Measurements from ENCODE around the gene ZNHIT6. TPM values are rescaled to one million over a fixed set of nuclear protein-coding genes. Genes with fewer than 3 reads are reported as not detected.

Gene ZNHIT6
- total and polyA plus RNA-seq, 8 donors = 5.6 to 12.3 (median 8.8) TPM

- WGBS, 5 donors = 54 to 76% (median 62%) methylated on average over 6 of the region's 6 CpGs
- peak in 1 of 2 donors; percentile 69 for DNase-seq
- TF ChIP-seq, protein P1, sequence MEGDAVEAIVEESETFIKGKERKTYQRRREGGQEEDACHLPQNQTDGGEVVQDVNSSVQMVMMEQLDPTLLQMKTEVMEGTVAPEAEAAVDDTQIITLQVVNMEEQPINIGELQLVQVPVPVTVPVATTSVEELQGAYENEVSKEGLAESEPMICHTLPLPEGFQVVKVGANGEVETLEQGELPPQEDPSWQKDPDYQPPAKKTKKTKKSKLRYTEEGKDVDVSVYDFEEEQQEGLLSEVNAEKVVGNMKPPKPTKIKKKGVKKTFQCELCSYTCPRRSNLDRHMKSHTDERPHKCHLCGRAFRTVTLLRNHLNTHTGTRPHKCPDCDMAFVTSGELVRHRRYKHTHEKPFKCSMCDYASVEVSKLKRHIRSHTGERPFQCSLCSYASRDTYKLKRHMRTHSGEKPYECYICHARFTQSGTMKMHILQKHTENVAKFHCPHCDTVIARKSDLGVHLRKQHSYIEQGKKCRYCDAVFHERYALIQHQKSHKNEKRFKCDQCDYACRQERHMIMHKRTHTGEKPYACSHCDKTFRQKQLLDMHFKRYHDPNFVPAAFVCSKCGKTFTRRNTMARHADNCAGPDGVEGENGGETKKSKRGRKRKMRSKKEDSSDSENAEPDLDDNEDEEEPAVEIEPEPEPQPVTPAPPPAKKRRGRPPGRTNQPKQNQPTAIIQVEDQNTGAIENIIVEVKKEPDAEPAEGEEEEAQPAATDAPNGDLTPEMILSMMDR (IDR thresholded peaks at IDR 0.05) = no peak
- no peak for TF ChIP-seq POLR2A (IDR thresholded peaks at IDR 0.05)
- Histone ChIP-seq H3K4me3 (peak overlapping the region; percentile 72 to 79 (median 78)), H3K36me3 (peaks cover 0 to 22% (median 17%) of the 10 kb centered on the region in 4 donors), H3K27me3 (peaks cover 0 to 8% (median 0%) of the 10 kb centered on the region in 3 donors), H3K27ac (peak overlapping the region in 4 of 5 donors; percentile 77 to 91 (median 87)), H3K4me1 (peaks cover 10 to 34% (median 22%) of the 10 kb centered on the region in 4 donors), H3K9me3 (peaks cover 0 to 6% (median 2%) of the 10 kb centered on the region in 4 donors)
- intact Hi-C loops (cut with DNase I; ENCODE audit: low total_unique reads) = no loop called here
Observed at GRCh38 chr1:85708829-85709227, 595 bp upstream of the ZNHIT6 start.

GRCh38 chr1:85707267-85707989, 805 bp downstream of the ZNHIT6 start:
- peak in 1 of 2 donors; percentile 9 for DNase-seq
- Histone ChIP-seq H3K4me3 (peak overlapping the region; percentile 72 to 79 (median 78)), H3K27me3 (no peaks in the 10 kb centered on the region), H3K9me3 (no peaks in the 10 kb centered on the region), H3K27ac (peak overlapping the region; percentile 77 to 91 (median 85)), H3K36me3 (peaks cover 0 to 33% (median 25%) of the 10 kb centered on the region in 4 donors), H3K4me1 (peaks cover 10 to 34% (median 22%) of the 10 kb centered on the region in 4 donors)
- no peak for TF ChIP-seq EP300 (IDR thresholded peaks at IDR 0.05)
- no peak for TF ChIP-seq POLR2A (IDR thresholded peaks at IDR 0.05)
- TF ChIP-seq, protein P1 (IDR thresholded peaks at IDR 0.05) = no peak
- TF ChIP-seq POLR2AphosphoS5 (IDR thresholded peaks at IDR 0.05) = no peak
- 11 to 18% (median 14%) methylated on average over 13 of the region's 13 CpGs for WGBS, 5 donors
- intact Hi-C loops (cut with DNase I; ENCODE audit: low total_unique reads) = no loop called here

- Histone ChIP-seq H3K36me3 (peaks cover 5 to 47% (median 39%) of the 10 kb centered on the region in 4 donors), H3K27ac (no peak overlapping the region), H3K4me1 (peaks cover 10 to 34% (median 22%) of the 10 kb centered on the region in 4 donors), H3K27me3 (no peaks in the 10 kb centered on the region), H3K9me3 (no peaks in the 10 kb centered on the region), H3K4me3 (no peak overlapping the region)
- intact Hi-C loops (cut with DNase I; ENCODE audit: low total_unique reads) = no loop called here
- DNase-seq = no peak
- no peak for TF ChIP-seq POLR2AphosphoS5 (IDR thresholded peaks at IDR 0.05)
- WGBS, 5 donors = 84 to 92% (median 87%) methylated on average over 3 of the region's 3 CpGs
Observed at GRCh38 chr1:85705940-85706339, 2.3 kb downstream of the ZNHIT6 start.

DNA sequence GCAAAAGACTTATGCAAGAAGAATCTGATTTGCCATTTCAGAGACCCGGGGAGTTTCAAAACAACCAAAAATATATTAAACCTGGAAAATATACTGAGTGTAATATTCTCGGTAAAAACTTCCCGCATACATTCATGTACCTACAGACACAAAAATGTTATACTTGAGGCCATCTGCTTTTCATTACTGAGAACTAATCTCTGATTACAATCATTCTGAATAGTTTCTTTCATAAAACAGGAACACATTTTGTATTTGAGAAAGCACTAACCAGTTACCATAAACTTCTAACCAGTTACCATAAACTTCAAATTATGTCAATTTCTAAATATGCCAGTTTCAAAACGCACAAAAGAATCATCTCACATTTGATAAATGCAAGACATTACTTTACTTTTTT, 7.8 kb downstream of the ZNHIT6 start:
- Histone ChIP-seq H3K27me3 (no peaks in the 10 kb centered on the region), H3K27ac (no peak overlapping the region), H3K36me3 (peaks cover 5 to 56% (median 43%) of the 10 kb centered on the region in 4 donors), H3K4me1 (peaks cover 0 to 18% (median 9%) of the 10 kb centered on the region in 4 donors), H3K4me3 (no peak overlapping the region), H3K9me3 (no peaks in the 10 kb centered on the region)
- intact Hi-C loops (cut with DNase I; ENCODE audit: low total_unique reads) = no loop called here
- TF ChIP-seq, protein P1 (IDR thresholded peaks at IDR 0.05) = no peak
- TF ChIP-seq EP300 (IDR thresholded peaks at IDR 0.05) (no peak), POLR2AphosphoS5 (IDR thresholded peaks at IDR 0.05) (no peak), POLR2A (IDR thresholded peaks at IDR 0.05) (no peak)
- no peak for DNase-seq
- WGBS, 5 donors = 91 to 99% (median 94%) methylated on average over 4 of the region's 4 CpGs

GRCh38 chr1:85697895-85698294, 10.3 kb downstream of the ZNHIT6 start:
- peaks cover 0 to 14% (median 6%) of the 10 kb centered on the region in 4 donors for H3K4me1 ChIP-seq
- no peak overlapping the region for H3K27ac ChIP-seq
- peaks cover 5 to 36% (median 31%) of the 10 kb centered on the region in 4 donors for H3K36me3 ChIP-seq
- no peak overlapping the region for H3K4me3 ChIP-seq
- TF ChIP-seq POLR2A (IDR thresholded peaks at IDR 0.05) (no peak), POLR2AphosphoS5 (IDR thresholded peaks at IDR 0.05) (no peak), EP300 (IDR thresholded peaks at IDR 0.05) (no peak)
- TF ChIP-seq, protein P1 (IDR thresholded peaks at IDR 0.05) = no peak
- no peak for DNase-seq
- intact Hi-C loops (cut with DNase I; ENCODE audit: low total_unique reads) = no loop called here
- no peaks in the 10 kb centered on the region for H3K27me3 ChIP-seq
- no peaks in the 10 kb centered on the region for H3K9me3 ChIP-seq
